Effector CD8-positive, alpha-beta T cell (primary cell): Measurements from ENCODE around the gene CYP2C9.
"Not testable (repeated sequence)": the region's sequence is repeated elsewhere in the genome, so short reads cannot be mapped to it uniquely, and the experiment has no call there.

ENCODE experiments used
- DNase-seq: peaks from one replicate; lab custom pipeline; 2025; lab: John Stamatoyannopoulos, UW
- total RNA-seq, 4 experiments: gene quantifications; one replicate each; lab custom pipeline; 2026; lab: John Stamatoyannopoulos, UW

The CYP2C9 gene
- 0 reads per million in 4 experiments for total RNA-seq

GRCh38 chr10:94938383-94938782, at the start of gene CYP2C9:
Gene CYP2C9, plus strand, starts transcription at chr10:94938658. Its CDS starts 25 bp downstream, at chr10:94938683.
- no peak for DNase-seq

GRCh38 chr10:94889123-94889522, 49.3 kb upstream of the CYP2C9 start:
- no peak for DNase-seq

DNA sequence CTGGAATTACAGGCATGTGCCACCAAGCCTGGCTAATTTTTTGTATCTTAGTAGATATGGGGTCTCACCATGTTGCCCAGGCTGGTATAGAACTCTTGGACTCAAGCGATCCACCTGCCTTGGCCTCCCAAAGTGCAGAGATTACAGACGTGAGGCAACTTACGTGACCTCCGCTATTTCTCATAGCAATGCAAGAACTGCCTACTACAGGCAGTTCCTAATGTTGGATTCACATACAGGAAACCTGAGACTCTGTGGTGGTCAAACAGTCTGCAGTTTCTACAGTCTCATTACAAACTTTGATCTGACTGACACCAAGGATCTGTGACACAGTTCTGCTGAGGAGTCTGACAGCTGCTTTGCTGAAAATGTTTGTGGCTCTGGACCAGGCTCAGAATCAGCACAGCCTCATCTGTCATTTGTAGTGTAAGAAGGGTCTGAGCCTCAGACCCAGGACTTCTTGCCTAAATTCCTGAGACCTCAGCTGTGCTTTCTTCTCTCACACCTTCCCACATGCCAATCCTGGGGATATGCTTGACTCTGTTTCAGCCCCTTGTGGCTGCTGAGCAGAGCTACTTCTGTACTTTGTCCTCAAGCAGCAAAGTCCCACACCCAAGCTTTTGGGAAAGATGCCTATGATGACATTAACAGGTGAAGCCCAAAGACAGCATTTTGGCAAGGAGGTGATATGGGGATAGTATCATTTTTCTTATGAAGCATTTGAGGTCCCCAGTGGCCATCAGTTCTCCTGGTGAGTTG, 48.0 kb upstream of the CYP2C9 start:
- no peak for DNase-seq

GRCh38 chr10:94898414-94898813, 40.0 kb upstream of the CYP2C9 start:
- DNase-seq, result not testable (repeated sequence)

DNA sequence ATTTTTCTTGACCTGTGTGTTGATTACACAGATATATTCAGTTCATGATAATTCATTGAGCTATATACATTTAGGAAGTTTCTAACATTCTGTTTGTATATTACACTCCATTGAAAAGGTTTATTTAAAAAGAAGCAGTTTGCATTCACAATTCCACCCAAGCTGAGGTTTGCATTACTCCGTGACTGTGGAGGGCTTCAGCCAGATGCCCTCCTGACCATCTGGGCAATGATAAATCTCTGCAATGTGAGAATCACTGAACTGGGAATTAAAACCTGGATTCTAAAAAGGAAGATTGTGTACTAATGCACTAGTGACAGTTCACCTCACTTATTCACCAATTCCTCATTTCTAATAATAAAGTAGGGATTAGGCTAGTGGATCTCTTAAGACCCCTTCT, 36.4 kb upstream of the CYP2C9 start:
- DNase-seq, result no peak

GRCh38 chr10:94902570-94902969, 35.9 kb upstream of the CYP2C9 start:
- no peak for DNase-seq

DNA sequence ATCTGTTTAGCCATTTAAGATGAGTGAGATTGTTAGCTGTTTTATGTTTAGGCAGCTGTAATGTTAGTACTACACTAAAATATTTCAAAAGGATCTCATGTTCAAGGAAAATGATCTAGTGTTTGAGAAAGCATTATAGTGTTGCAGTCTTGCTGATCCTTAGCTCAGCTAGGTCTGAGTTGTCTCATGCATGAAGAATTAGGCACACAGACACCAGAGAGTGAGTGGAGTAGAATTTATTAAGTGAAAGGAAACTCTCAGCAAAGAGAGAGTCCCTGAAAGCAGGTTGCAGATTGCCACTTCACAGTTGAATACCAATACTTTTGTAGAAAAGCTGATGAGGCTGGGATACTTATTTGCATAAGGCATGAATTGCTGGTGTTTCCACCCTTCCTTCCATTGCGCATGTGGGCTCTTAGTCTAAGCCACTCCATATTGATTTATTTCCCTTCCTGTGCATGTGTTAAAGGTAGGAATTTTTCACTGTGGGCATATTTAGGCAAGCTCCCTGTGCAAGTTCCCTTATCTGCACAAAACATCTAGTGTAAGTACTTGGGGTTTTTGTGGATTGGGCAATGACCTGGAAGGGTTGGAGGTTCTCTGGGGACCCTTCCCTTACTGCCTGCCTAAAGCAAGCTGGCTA, 33.8 kb upstream of the CYP2C9 start:
- not testable (repeated sequence) for DNase-seq

DNA sequence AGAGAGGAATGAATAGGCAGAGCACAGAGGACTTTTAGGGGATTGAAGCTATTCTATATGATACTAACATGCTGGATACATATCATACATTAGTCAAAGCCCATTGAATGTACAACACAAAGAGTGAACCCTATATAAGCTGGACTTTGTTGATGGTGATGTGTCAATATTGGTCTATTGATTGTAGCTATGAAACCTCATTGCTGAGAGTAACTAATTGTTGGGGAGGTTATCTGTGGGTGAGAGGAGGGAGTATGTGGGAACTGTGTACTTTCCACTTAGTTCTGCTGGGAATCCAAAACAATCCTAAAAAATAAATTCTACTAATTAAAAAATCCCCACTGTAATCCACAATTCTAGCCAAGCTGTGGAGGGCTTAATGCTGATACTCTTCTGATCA, 22.0 kb upstream of the CYP2C9 start:
- DNase-seq, result no peak

GRCh38 chr10:94936721-94937120, 1.7 kb upstream of the CYP2C9 start:
- no peak for DNase-seq

- DNase-seq, result not testable (repeated sequence)
Measured at GRCh38 chr10:94943432-94944103, 5.1 kb downstream of the CYP2C9 start.

GRCh38 chr10:94946181-94946580, 7.7 kb downstream of the CYP2C9 start:
- DNase-seq, result not testable (repeated sequence)

DNA sequence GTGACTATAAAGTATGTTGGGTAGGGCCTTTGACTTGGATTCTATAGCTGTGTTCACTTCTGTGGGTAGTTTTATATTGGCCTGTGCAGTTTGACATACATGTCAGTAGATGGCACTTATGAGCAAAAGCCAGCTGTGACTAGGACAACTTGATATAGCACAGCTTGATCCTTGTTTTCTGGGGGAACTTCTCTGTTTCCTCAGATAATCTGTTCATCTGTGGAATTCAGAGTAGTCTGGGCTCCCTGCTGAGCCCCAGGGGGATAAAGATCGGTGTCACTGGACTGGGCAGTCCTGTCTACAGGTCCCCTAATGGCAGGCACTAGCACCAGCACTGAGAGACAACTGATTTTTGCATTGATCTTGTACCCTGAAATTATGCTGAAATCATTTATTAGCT, 25.4 kb downstream of the CYP2C9 start:
- DNase-seq, result no peak

DNA sequence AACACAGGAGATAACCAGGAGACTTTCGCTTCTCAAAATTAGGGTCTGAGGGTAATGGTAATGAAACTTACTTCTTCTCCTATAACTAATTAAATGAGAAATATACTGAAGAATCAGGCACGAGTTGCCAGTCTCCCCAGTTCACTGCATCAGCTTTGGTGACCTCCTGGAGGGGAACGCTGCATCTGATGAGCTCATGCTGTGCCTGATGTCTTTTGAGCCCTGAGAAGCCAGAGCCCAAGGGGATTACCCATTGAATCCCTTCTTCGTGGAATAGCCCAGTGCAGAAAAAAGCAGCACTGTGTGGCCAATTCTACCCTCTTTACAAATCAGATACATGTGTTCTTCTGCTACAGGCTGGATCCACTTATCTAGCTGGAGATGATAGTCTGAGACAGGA, 45.1 kb downstream of the CYP2C9 start:
- no peak for DNase-seq

GRCh38 chr10:94989192-94989591, 50.7 kb downstream of the CYP2C9 start:
- DNase-seq, result no peak

DNA sequence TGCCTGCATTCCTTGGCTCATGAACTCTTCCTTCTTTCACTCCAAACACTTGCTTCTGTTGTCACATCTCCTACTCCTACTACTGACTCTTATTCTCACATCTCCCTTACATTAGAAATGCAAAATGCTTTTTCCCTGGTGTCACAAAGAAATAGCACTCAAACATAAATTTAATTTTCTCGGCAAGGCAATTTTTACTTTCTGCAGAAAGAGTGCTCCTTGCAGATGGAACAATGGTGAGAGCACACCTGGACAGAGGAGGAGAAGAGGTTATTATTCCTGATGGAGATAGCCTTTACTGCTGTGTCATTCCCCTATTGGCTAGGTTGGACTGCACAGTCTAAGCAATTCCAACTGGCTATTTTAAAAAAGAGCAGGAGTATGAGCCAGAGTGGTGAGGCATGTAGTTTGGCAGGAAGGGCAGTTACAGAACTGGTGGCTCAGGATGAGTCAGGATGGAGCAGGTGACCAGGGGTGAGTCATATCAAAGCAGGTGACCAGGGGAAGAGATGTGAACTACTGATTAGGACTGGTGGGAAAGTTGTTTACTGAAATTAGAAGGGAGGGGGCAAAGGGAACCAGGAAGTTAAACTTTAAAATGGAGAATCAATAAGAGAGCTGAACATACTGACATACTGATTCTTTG, 52.9 kb downstream of the CYP2C9 start:
- no peak for DNase-seq

- no peak for DNase-seq
Measured at GRCh38 chr10:94992811-94993210, 54.4 kb downstream of the CYP2C9 start.

DNA sequence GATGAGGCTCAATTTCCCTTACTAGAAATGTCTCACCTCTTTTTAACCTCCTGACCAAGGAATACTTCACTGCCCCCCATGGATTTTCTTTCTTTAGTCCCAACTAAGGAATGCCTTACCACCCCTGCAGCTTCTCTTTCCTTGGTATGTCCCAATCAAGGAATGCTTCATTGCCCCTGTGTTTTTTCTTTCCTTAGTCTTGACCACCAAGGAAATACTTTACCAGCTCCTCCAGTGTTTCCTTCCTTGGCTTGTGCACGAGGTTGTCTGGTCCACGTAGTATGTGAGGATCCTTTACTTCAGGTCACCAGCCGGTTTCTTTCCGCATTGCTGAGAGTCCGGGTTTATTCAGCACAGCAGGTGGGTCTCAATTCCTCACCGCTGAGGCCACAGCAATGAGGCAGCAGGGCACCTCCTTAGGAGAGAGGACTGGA, 59.3 kb downstream of the CYP2C9 start:
- no peak for DNase-seq

DNA sequence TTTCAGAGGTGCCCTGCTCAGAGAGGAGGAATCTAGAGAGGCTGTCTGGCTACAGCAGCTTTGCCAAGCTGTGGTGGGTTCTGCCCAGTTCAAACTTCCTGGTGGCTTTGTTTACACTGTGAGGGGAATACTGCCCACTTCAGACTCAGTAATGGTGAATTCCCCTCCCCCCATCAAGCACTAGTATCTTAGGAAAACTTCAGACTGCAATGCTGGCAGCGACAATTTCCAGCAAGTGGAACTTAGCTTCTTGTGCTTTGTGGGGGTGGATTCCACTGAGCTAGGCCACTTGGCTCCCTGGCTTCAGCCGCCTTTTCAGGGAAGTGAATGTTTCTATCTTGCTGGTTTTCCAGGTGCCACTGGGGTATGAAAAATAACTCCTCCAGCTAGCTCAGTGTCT, 88.0 kb downstream of the CYP2C9 start:
- no peak for DNase-seq

DNA sequence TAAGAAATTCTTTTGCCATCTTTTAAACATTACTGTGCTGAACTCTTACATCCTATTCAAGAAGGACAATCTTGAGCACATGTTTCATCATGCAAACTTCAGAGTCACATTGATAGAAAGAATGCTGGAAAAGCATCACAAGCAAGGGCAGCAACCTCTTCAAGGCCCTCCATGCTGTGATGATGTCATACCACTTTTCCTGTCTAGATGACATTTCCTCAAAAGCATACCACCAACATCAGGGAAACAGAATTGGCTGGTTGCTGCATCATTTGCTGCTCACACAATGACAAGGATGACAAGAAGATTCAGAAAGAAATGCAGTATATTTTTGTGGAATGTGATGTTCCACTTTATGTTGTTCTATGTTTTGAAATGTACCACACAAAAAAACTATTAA, 93.2 kb downstream of the CYP2C9 start:
- no peak for DNase-seq

DNA sequence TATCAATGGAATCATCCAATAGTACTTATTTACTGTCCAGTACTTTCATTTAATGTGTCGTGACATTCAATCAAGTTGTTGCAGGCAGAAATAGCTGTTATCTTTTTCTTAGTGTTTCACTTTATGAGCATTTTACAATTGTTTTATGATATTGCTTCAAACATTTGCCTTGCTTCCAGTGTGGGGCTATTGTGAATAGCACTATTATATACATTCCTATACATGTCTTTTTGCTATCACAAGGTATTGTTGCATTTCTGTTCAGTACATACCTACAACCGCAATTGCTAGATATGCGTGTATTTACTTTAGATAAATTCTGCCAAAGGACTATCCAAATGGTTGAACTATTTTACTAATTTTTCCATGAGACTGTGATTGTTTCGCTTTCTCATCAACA, 95.9 kb downstream of the CYP2C9 start:
- no peak for DNase-seq

GRCh38 chr10:95035332-95036295, 97.2 kb downstream of the CYP2C9 start:
- no peak for DNase-seq
